Mammary epithelial cell (primary cell): Measurements from ENCODE around the gene MAP2K3.

ENCODE experiments used
- EZH2 ChIP-seq: IDR thresholded peaks from 2 replicates; pipeline ENCODE4 v1.6.1; 2012; ENCODE audit warnings: low read length, inconsistent platforms, borderline replicate concordance
- TF ChIP-seq, protein P1 (sequence below), 2 donors: IDR thresholded peaks in 1 of 2; conservative IDR thresholded peaks in 1 of 2; 2 replicates each; pipeline ENCODE4 v1.5.1; 2011 to 2012; ENCODE audit warnings: inconsistent platforms in 2 of 2, low read length in 2 of 2, mild to moderate bottlenecking in 2 of 2, control low read depth in 1 of 2, low read depth in 1 of 2; ENCODE audit not compliant: insufficient read depth in 1 of 2; ENCODE audit errors: extremely low read depth in 1 of 2

DNA sequence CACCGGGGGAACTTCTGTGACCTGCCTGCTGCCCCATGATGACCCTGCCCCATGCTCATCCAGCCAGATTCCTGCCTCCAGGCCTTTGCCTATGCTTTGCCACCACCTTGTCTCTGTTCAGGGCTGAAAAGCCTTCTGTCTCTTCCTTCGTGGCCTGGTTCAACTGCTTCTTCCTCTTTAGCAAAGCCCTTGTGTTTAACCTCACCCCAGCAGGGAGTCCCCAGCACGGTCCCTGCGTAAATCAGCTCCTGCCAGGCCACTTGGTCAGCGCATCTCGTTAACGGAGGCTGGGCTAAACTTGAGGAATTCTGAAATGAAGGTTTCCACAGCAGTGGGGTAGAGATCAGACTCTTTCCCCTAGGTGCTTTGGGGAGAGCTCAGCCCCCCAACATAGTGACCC, 75.5 kb downstream of the MAP2K3 start:
- TF ChIP-seq, protein P1, sequence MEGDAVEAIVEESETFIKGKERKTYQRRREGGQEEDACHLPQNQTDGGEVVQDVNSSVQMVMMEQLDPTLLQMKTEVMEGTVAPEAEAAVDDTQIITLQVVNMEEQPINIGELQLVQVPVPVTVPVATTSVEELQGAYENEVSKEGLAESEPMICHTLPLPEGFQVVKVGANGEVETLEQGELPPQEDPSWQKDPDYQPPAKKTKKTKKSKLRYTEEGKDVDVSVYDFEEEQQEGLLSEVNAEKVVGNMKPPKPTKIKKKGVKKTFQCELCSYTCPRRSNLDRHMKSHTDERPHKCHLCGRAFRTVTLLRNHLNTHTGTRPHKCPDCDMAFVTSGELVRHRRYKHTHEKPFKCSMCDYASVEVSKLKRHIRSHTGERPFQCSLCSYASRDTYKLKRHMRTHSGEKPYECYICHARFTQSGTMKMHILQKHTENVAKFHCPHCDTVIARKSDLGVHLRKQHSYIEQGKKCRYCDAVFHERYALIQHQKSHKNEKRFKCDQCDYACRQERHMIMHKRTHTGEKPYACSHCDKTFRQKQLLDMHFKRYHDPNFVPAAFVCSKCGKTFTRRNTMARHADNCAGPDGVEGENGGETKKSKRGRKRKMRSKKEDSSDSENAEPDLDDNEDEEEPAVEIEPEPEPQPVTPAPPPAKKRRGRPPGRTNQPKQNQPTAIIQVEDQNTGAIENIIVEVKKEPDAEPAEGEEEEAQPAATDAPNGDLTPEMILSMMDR (conservative IDR thresholded peaks at IDR 0.05 in 1 of 2, IDR thresholded peaks at IDR 0.05 in 1 of 2; ENCODE audit: extremely low read depth in 1 of 2, insufficient read depth in 1 of 2, low read depth in 1 of 2, low read length in 2 of 2) = no peak
- TF ChIP-seq EZH2 = no peak
